Tibial artery (tissue), 4 donors: ENCODE results near the gene ESAM.

Experiments
- DNase-seq, 2 donors: peaks; one replicate each; pipeline ENCODE4 v3.0.0-alpha.2; 2019
- H3K27ac ChIP-seq, 2 donors: fragments of 200-600 bp; sonication (generic) in 1 of 2; 1 replicate in 1 of 2; 2 replicates in 1 of 2; pipeline ENCODE4 v1.5.1; 2018 to 2019; ENCODE audit warnings: mild to moderate bottlenecking in 1 of 2
- H3K27me3 ChIP-seq, 2 donors: fragments of 200-600 bp; sonication (generic) in 1 of 2; one replicate each; pipeline versions ENCODE4 v1.5.1 to v1.6.0; 2016 to 2019
- H3K36me3 ChIP-seq, 3 donors: fragments of 200-600 bp; sonication (generic) in 2 of 3; one replicate each; pipeline ENCODE4 v1.5.1; 2016 to 2019; ENCODE audit warnings: mild to moderate bottlenecking in 2 of 3
- H3K4me1 ChIP-seq, 4 donors: fragments of 200-600 bp; sonication (generic) in 2 of 4; 1 replicate in 3 of 4; 2 replicates in 1 of 4; pipeline ENCODE4 v1.5.1; 2016 to 2019
- H3K4me3 ChIP-seq, 2 donors: fragments of 200-600 bp; sonication (generic) in 1 of 2; 1 replicate in 1 of 2; 2 replicates in 1 of 2; pipeline ENCODE4 v1.5.1; 2018 to 2019; ENCODE audit warnings: mild to moderate bottlenecking in 2 of 2
- H3K9me3 ChIP-seq, 3 donors: fragments of 200-600 bp; sonication (generic) in 1 of 3; one replicate each; pipeline ENCODE4 v1.5.1; 2016 to 2019
- CTCF ChIP-seq, 2 experiments: fragments of 200-600 bp in 1 of 2; fragments of 450-650 bp in 1 of 2; IDR thresholded peaks; one replicate each; pipeline ENCODE4 v1.5.1; 2017 to 2019; ENCODE audit warnings: antibody characterized with exemption in 2 of 2, mild to moderate bottlenecking in 1 of 2, moderate library complexity in 1 of 2
- intact Hi-C: fragments of 100-400 bp; cut with DNase I; formaldehyde crosslinking; loops from one replicate; pipeline ENCODE4 v1.15.0; 2023; ENCODE audit warnings: low total_unique reads

ESAM gene

GRCh38 chr11:124762105-124762623 lies at the start of gene ESAM:
Gene ESAM (minus strand): TSS chr11:124762290. CDS start chr11:124762154, 136 bp downstream.
- DNase-seq = peak in 1 of 2 donors; percentile 86
- Histone ChIP-seq H3K27me3 (no peaks in the 10 kb centered on the region), H3K4me1 (peaks cover 0 to 41% (median 29%) of the 10 kb centered on the region in 4 donors), H3K27ac (peak within 1 kb of the TSS; percentile 95 to 98), H3K36me3 (peaks cover 5 to 9% (median 7%) of the 10 kb centered on the region in 3 donors), H3K4me3 (peak within 1 kb of the TSS; percentile 77 to 94), H3K9me3 (no peaks in the 10 kb centered on the region)
- intact Hi-C loops = loop anchor here (2.0 to 10.0 kb wide), 3 partner anchors 35 to 863 kb away; partner anchors contain the start of gene CHEK1
- TF ChIP-seq CTCF (IDR thresholded peaks at IDR 0.05) = no peak

GRCh38 chr11:124811399-124812125 lies 49.5 kb upstream of the ESAM start:
- Histone ChIP-seq H3K27me3 (peaks cover 0 to 6% of the 10 kb centered on the region in 2 donors), H3K4me1 (no peaks in the 10 kb centered on the region), H3K4me3 (no peak overlapping the region), H3K36me3 (peaks cover 0 to 7% (median 0%) of the 10 kb centered on the region in 3 donors), H3K9me3 (no peaks in the 10 kb centered on the region), H3K27ac (no peak overlapping the region)
- intact Hi-C loops = no loop called here
- no peak for DNase-seq
- no peak for TF ChIP-seq CTCF (IDR thresholded peaks at IDR 0.05)

GRCh38 chr11:124807660-124808270 lies 45.7 kb upstream of the ESAM start:
- no peak for DNase-seq
- no peaks in the 10 kb centered on the region for H3K9me3 ChIP-seq
- intact Hi-C loops = no loop called here
- H3K4me1 ChIP-seq = no peaks in the 10 kb centered on the region
- no peaks in the 10 kb centered on the region for H3K27me3 ChIP-seq
- peaks cover 9 to 21% (median 11%) of the 10 kb centered on the region in 3 donors for H3K36me3 ChIP-seq
- no peak overlapping the region for H3K4me3 ChIP-seq
- no peak for TF ChIP-seq CTCF (IDR thresholded peaks at IDR 0.05)
- H3K27ac ChIP-seq = no peak overlapping the region

- Histone ChIP-seq H3K27me3 (no peaks in the 10 kb centered on the region), H3K36me3 (peaks cover 9 to 21% (median 11%) of the 10 kb centered on the region in 3 donors), H3K27ac (no peak overlapping the region), H3K4me3 (no peak overlapping the region), H3K9me3 (no peaks in the 10 kb centered on the region), H3K4me1 (no peaks in the 10 kb centered on the region)
- intact Hi-C loops = no loop called here
- no peak for TF ChIP-seq CTCF (IDR thresholded peaks at IDR 0.05)
- no peak for DNase-seq
These were observed 45.1 kb upstream of the ESAM start for GRCh38 chr11:124807201-124807600.

GRCh38 chr11:124804884-124805283 lies 42.8 kb upstream of the ESAM start:
- Histone ChIP-seq H3K27ac (no peak overlapping the region), H3K9me3 (no peaks in the 10 kb centered on the region), H3K27me3 (no peaks in the 10 kb centered on the region), H3K36me3 (peaks cover 9 to 21% (median 11%) of the 10 kb centered on the region in 3 donors), H3K4me1 (peaks cover 0 to 8% (median 6%) of the 10 kb centered on the region in 4 donors), H3K4me3 (no peak overlapping the region)
- intact Hi-C loops = loop anchor here (5.0 kb wide), 1 partner anchor 32 kb away; no protein-coding TSS in a partner anchor
- no peak for DNase-seq
- no peak for TF ChIP-seq CTCF (IDR thresholded peaks at IDR 0.05)
